ENCODE data around the gene YJEFN3.

GRCh38 chr19:19550972-19551852 is 22.5 kb downstream of the YJEFN3 start:
- no peak for TF ChIP-seq CTCF (IDR thresholded peaks at IDR 0.05)
- no peak for TF ChIP-seq EP300 (IDR thresholded peaks at IDR 0.05)
- TF ChIP-seq POLR2A (IDR thresholded peaks at IDR 0.05): no peak
- TF ChIP-seq POLR2AphosphoS5 (IDR thresholded peaks at IDR 0.05): no peak
